HEK293T (cell line): Measurements from ENCODE around the gene NTN3.

Experiments
- BHLHE40 ChIP-seq: fragments of 450-650 bp; IDR thresholded peaks from 2 replicates; pipeline ENCODE4 v1.6.1; 2016; ENCODE audit warnings: mild to moderate bottlenecking, moderate library complexity, borderline replicate concordance
- CTBP1 ChIP-seq: fragments of 450-650 bp; IDR thresholded peaks from 2 replicates; pipeline ENCODE4 v1.6.1; 2016; ENCODE audit warnings: borderline replicate concordance
- ELF4 ChIP-seq: fragments of 450-650 bp; IDR thresholded peaks from 2 replicates; pipeline ENCODE4 v1.6.1; 2017; ENCODE audit warnings: antibody characterized with exemption
- FOXA1 ChIP-seq: fragments of 450-650 bp; IDR thresholded peaks from 2 replicates; pipeline ENCODE4 v1.6.1; 2016; ENCODE audit warnings: mild to moderate bottlenecking
- FOXM1 ChIP-seq: fragments of 450-650 bp; IDR thresholded peaks from 2 replicates; pipeline ENCODE4 v1.6.1; 2017; ENCODE audit warnings: mild to moderate bottlenecking, borderline replicate concordance
- HDGF ChIP-seq: fragments of 450-650 bp; IDR thresholded peaks from 2 replicates; pipeline ENCODE4 v1.6.1; 2017; ENCODE audit warnings: antibody characterized with exemption, borderline replicate concordance
- L3MBTL2 ChIP-seq: fragments of 450-650 bp; conservative IDR thresholded peaks from 2 replicates; pipeline ENCODE4 v1.6.1; 2016; ENCODE audit warnings: mild to moderate bottlenecking
- PKNOX1 ChIP-seq: fragments of 450-650 bp; IDR thresholded peaks from 2 replicates; pipeline ENCODE4 v1.6.1; 2016
- SP1 ChIP-seq: fragments of 450-650 bp; IDR thresholded peaks from 2 replicates; pipeline ENCODE4 v1.6.1; 2017
- SUZ12 ChIP-seq: fragments of 450-650 bp; IDR thresholded peaks from 2 replicates; pipeline ENCODE4 v1.6.1; 2016; ENCODE audit warnings: mild to moderate bottlenecking
- TARDBP ChIP-seq: fragments of 450-650 bp; IDR thresholded peaks from 2 replicates; pipeline ENCODE4 v1.6.1; 2016

GRCh38 chr16:2457267-2457666 lies 13.8 kb upstream of the NTN3 start:
- TF ChIP-seq CTBP1 (no peak), ELF4 (no peak), BHLHE40 (no peak), HDGF (no peak), FOXM1 (no peak), FOXA1 (no peak), TARDBP (no peak), SUZ12 (no peak), PKNOX1 (no peak), L3MBTL2 (no peak), SP1 (no peak)
